ENCODE results near the gene GRID1. TPM values are rescaled to one million over a fixed set of nuclear protein-coding genes. Genes with fewer than 3 reads are reported as not detected.

GRID1 gene
- total RNA-seq, 1 donor from 2014 or later = 0.22 TPM

DNA sequence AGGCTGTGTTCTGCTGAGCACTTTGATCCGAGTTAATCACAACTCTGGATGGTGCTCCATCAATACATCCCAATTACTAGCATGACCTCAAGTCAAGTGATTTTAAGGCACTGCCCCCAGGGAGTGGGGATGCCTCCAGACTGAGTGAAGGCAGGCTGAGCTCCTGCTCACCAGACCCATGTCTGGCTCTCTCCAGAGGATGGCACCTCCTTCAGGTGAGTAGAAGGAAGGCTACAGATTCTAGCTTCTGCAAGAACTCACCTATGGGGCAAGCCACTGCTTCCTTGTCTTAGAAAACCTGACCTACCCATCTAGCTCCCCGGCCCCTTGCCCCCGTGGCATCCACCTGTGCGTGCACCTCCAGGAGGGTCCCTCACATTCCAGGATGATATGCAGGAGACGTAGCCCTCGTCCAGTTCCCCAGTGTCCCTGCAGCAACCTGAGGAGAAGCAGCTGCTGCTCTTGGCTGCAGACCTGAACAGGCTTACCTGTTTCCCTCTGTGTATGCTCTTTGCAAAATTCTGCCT, 390.3 kb downstream of the GRID1 start:
- Mint-ChIP-seq H3K4me3 (ENCODE audit: low read depth) (no peak overlapping the region), H3K4me1 (ENCODE audit: low read depth) (no peaks in the 10 kb centered on the region), H3K27me3 (no peaks in the 10 kb centered on the region), H3K36me3 (ENCODE audit: insufficient read depth) (no peaks in the 10 kb centered on the region), H3K9me3 (ENCODE audit: low read depth) (no peaks in the 10 kb centered on the region), H3K27ac (no peak overlapping the region)
- no peak for TF ChIP-seq CTCF (IDR thresholded peaks at IDR 0.05; ENCODE audit: unreplicated experiment)
- no peak for DNase-seq (ENCODE audit: low spot score, unreplicated experiment)

DNA sequence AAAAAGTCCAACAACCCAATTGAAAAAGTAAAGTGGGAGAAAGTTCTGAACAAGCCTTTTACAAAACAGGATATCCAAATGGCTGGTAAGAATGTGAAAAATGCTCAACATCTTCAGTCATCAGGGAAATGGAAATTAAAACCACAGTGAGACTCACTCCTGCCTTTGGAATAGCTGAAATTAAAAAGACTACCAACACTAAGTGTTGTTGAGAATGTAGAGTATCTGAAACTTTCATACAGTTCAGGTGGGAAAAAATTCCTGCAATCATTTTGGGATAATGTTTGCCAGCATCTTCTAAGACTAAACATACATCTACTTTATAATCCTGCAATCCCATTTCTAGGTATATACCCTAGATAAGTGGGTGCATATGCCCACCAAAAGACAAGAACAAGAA, 395.1 kb downstream of the GRID1 start:
- H3K36me3 Mint-ChIP-seq (ENCODE audit: insufficient read depth) = no peaks in the 10 kb centered on the region
- no peaks in the 10 kb centered on the region for H3K4me1 Mint-ChIP-seq (ENCODE audit: low read depth)
- no peak for DNase-seq (ENCODE audit: low spot score, unreplicated experiment)
- H3K27me3 Mint-ChIP-seq = no peaks in the 10 kb centered on the region
- H3K9me3 Mint-ChIP-seq (ENCODE audit: low read depth) = peaks cover 3% of the 10 kb centered on the region
- TF ChIP-seq CTCF (IDR thresholded peaks at IDR 0.05; ENCODE audit: unreplicated experiment) = no peak
- no peak overlapping the region for H3K4me3 Mint-ChIP-seq (ENCODE audit: low read depth)
- no peak overlapping the region for H3K27ac Mint-ChIP-seq

- Mint-ChIP-seq H3K9me3 (ENCODE audit: low read depth) (peaks cover 12% of the 10 kb centered on the region), H3K4me1 (ENCODE audit: low read depth) (no peaks in the 10 kb centered on the region), H3K27me3 (peaks cover 8% of the 10 kb centered on the region), H3K36me3 (ENCODE audit: insufficient read depth) (no peaks in the 10 kb centered on the region), H3K27ac (no peak overlapping the region), H3K4me3 (ENCODE audit: low read depth) (no peak overlapping the region)
- no peak for DNase-seq (ENCODE audit: low spot score, unreplicated experiment)
- TF ChIP-seq CTCF (IDR thresholded peaks at IDR 0.05; ENCODE audit: unreplicated experiment) = no peak
These were observed 399.0 kb downstream of the GRID1 start for GRCh38 chr10:85967594-85967993.

DNA sequence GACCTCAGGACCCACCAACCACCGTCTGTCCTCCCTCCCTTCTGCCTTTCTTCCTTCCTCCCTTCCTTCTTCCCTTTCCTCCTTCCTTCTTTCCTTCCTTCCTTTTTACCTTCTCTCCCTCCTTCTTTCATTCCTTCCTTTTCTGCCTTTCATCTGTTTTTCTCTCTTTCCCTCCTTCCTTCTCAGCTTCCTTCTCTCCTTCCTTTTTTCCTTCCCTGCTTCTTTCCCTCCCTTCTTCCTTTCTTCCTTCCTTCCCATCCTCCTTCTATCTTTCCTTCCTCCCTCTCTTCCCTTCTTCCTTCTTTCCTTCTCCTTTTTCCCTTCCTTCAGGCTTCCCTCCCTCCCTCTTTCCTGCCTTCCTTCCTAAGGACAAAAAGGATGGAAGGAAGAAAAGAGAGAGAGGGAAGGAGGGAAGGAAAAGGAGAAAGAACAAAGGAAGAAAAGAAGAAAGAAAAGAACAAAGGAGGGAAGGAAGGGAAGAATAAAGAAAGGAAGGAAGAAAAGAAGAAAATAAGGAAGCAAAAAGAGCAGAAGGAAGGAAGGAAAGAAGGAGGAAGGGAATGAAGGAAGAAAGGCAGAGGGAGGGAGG, 405.0 kb downstream of the GRID1 start:
- Mint-ChIP-seq H3K4me1 (ENCODE audit: low read depth) (peaks cover 2% of the 10 kb centered on the region), H3K27ac (no peak overlapping the region), H3K36me3 (ENCODE audit: insufficient read depth) (no peaks in the 10 kb centered on the region), H3K27me3 (peaks cover 16% of the 10 kb centered on the region), H3K9me3 (ENCODE audit: low read depth) (peaks cover 16% of the 10 kb centered on the region), H3K4me3 (ENCODE audit: low read depth) (no peak overlapping the region)
- no peak for TF ChIP-seq CTCF (IDR thresholded peaks at IDR 0.05; ENCODE audit: unreplicated experiment)
- no peak for DNase-seq (ENCODE audit: low spot score, unreplicated experiment)

GRCh38 chr10:85961073-85961472, 405.5 kb downstream of the GRID1 start:
- H3K36me3 Mint-ChIP-seq (ENCODE audit: insufficient read depth) = no peaks in the 10 kb centered on the region
- no peak overlapping the region for H3K27ac Mint-ChIP-seq

More at GRCh38 chr10:85961073-85961472, 405.5 kb downstream of the GRID1 start:
- H3K27me3 Mint-ChIP-seq = peaks cover 16% of the 10 kb centered on the region
- DNase-seq (ENCODE audit: low spot score, unreplicated experiment) = no peak
- no peak for TF ChIP-seq CTCF (IDR thresholded peaks at IDR 0.05; ENCODE audit: unreplicated experiment)
- peaks cover 2% of the 10 kb centered on the region for H3K4me1 Mint-ChIP-seq (ENCODE audit: low read depth)
- H3K9me3 Mint-ChIP-seq (ENCODE audit: low read depth) = peaks cover 16% of the 10 kb centered on the region
- H3K4me3 Mint-ChIP-seq (ENCODE audit: low read depth) = no peak overlapping the region

All from progenitor cell of endocrine pancreas (in vitro differentiated cells).